Neural cell (in vitro differentiated cells): Measurements from ENCODE around the gene LUC7L2.

Experiments
- CTCF ChIP-seq: fragments of 450-650 bp; IDR thresholded peaks from 2 replicates; pipeline ENCODE4 v1.5.1; 2014; ENCODE audit warnings: antibody characterized with exemption, mild to moderate bottlenecking, moderate library complexity; ENCODE audit not compliant: poor library complexity, severe bottlenecking
- EP300 ChIP-seq: fragments of 450-650 bp; conservative IDR thresholded peaks from 2 replicates; pipeline ENCODE4 v1.6.1; 2014; ENCODE audit warnings: antibody characterized with exemption, mild to moderate bottlenecking, moderate library complexity; ENCODE audit not compliant: poor library complexity, severe bottlenecking
- POLR2AphosphoS5 ChIP-seq: IDR thresholded peaks from 2 replicates; pipeline ENCODE4 v1.6.1; 2012
- RAD21 ChIP-seq: fragments of 450-650 bp; conservative IDR thresholded peaks from 2 replicates; pipeline ENCODE4 v1.6.1; 2014; ENCODE audit warnings: antibody characterized with exemption, mild to moderate bottlenecking, moderate library complexity
- REST ChIP-seq: IDR thresholded peaks from 2 replicates; pipeline ENCODE4 v1.6.1; 2012; ENCODE audit warnings: borderline replicate concordance
- SMC3 ChIP-seq: fragments of 450-650 bp; conservative IDR thresholded peaks from 2 replicates; pipeline ENCODE4 v1.6.1; 2014; ENCODE audit warnings: antibody characterized with exemption, mild to moderate bottlenecking, moderate library complexity; ENCODE audit not compliant: poor library complexity
- TAF1 ChIP-seq: IDR thresholded peaks from 2 replicates; pipeline ENCODE4 v1.6.1; 2012; ENCODE audit warnings: low read depth

GRCh38 chr7:139362302-139362701, 2.6 kb downstream of the LUC7L2 start:
- TF ChIP-seq CTCF = no peak
- no peak for TF ChIP-seq REST
- TF ChIP-seq POLR2AphosphoS5 = no peak
- TF ChIP-seq RAD21 = no peak
- TF ChIP-seq SMC3 = no peak
- no peak for TF ChIP-seq TAF1
- TF ChIP-seq EP300 = no peak
